Measurements from ENCODE around the gene MOSPD3. TPM values are rescaled to one million over a fixed set of nuclear protein-coding genes. Genes with fewer than 3 reads are reported as not detected.
A peak's percentile ranks its signal among the peaks of the same experiment; 100 is the strongest.

Gene MOSPD3
- total and polyA plus RNA-seq, 2 of the 13 experiments (the other 11 are each of a cell fraction or from before 2014, with no cell fraction given) = 7.6 to 8.8 TPM

- TF ChIP-seq, protein P1, sequence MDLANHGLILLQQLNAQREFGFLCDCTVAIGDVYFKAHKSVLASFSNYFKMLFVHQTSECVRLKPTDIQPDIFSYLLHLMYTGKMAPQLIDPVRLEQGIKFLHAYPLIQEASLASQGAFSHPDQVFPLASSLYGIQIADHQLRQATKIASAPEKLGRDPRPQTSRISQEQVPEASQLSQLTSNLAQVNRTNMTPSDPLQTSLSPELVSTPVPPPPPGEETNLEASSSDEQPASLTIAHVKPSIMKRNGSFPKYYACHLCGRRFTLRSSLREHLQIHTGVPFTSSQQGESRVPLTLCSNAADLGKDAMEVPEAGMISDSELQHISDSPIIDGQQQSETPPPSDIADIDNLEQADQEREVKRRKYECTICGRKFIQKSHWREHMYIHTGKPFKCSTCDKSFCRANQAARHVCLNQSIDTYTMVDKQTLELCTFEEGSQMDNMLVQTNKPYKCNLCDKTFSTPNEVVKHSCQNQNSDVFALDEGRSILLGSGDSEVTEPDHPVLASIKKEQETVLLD (CRISPR knock-in tag; IDR thresholded peaks at IDR 0.05; ENCODE audit: low read depth) = no peak
- TF ChIP-seq MTA1 (CRISPR knock-in tag; IDR thresholded peaks at IDR 0.05; ENCODE audit: borderline replicate concordance) = no peak
- no peak; the same call in 1 of the 2 replicates for TF ChIP-seq KLF15 (CRISPR knock-in tag; IDR thresholded peaks at IDR 0.05; ENCODE audit: borderline replicate concordance)
- TF ChIP-seq, protein P2, sequence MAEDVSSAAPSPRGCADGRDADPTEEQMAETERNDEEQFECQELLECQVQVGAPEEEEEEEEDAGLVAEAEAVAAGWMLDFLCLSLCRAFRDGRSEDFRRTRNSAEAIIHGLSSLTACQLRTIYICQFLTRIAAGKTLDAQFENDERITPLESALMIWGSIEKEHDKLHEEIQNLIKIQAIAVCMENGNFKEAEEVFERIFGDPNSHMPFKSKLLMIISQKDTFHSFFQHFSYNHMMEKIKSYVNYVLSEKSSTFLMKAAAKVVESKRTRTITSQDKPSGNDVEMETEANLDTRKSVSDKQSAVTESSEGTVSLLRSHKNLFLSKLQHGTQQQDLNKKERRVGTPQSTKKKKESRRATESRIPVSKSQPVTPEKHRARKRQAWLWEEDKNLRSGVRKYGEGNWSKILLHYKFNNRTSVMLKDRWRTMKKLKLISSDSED (CRISPR knock-in tag; IDR thresholded peaks at IDR 0.05) = no peak
- no peak; the same call in 1 of the 2 replicates for TF ChIP-seq TP53 (CRISPR knock-in tag; conservative IDR thresholded peaks at IDR 0.05)
- peak; percentile 7; the same call in 1 of the 2 replicates for TF ChIP-seq TBX2 (CRISPR knock-in tag; IDR thresholded peaks at IDR 0.05; ENCODE audit: borderline replicate concordance)
- 0 out of 2 replicates have a peak, but pooled peaks have one; percentile 51 for TF ChIP-seq ZNF503 (CRISPR knock-in tag; IDR thresholded peaks at IDR 0.05)
- TF ChIP-seq, protein P3, sequence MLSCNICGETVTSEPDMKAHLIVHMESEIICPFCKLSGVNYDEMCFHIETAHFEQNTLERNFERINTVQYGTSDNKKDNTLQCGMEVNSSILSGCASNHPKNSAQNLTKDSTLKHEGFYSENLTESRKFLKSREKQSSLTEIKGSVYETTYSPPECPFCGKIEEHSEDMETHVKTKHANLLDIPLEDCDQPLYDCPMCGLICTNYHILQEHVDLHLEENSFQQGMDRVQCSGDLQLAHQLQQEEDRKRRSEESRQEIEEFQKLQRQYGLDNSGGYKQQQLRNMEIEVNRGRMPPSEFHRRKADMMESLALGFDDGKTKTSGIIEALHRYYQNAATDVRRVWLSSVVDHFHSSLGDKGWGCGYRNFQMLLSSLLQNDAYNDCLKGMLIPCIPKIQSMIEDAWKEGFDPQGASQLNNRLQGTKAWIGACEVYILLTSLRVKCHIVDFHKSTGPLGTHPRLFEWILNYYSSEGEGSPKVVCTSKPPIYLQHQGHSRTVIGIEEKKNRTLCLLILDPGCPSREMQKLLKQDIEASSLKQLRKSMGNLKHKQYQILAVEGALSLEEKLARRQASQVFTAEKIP (CRISPR knock-in tag; IDR thresholded peaks at IDR 0.05; ENCODE audit: borderline replicate concordance) = no peak
- no peak for TF ChIP-seq ZNF251 (CRISPR knock-in tag; IDR thresholded peaks at IDR 0.05)
- no peak for TF ChIP-seq KAT7 (CRISPR knock-in tag; IDR thresholded peaks at IDR 0.05; ENCODE audit: borderline replicate concordance)
- TF ChIP-seq ZNF280B (CRISPR knock-in tag; IDR thresholded peaks at IDR 0.05; ENCODE audit: borderline replicate concordance) = no peak
- TF ChIP-seq, protein P4, sequence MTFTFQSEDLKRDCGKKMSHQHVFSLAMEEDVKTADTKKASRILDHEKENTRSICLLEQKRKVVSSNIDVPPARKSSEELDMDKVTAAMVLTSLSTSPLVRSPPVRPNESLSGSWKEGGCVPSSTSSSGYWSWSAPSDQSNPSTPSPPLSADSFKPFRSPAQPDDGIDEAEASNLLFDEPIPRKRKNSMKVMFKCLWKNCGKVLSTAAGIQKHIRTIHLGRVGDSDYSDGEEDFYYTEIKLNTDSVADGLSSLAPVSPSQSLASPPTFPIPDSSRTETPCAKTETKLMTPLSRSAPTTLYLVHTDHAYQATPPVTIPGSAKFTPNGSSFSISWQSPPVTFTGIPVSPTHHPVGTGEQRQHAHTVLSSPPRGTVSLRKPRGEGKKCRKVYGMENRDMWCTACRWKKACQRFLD (CRISPR knock-in tag; IDR thresholded peaks at IDR 0.05; ENCODE audit: borderline replicate concordance) = 0 out of 2 replicates have a peak, but pooled peaks have one; percentile 51
- TF ChIP-seq, protein P5, sequence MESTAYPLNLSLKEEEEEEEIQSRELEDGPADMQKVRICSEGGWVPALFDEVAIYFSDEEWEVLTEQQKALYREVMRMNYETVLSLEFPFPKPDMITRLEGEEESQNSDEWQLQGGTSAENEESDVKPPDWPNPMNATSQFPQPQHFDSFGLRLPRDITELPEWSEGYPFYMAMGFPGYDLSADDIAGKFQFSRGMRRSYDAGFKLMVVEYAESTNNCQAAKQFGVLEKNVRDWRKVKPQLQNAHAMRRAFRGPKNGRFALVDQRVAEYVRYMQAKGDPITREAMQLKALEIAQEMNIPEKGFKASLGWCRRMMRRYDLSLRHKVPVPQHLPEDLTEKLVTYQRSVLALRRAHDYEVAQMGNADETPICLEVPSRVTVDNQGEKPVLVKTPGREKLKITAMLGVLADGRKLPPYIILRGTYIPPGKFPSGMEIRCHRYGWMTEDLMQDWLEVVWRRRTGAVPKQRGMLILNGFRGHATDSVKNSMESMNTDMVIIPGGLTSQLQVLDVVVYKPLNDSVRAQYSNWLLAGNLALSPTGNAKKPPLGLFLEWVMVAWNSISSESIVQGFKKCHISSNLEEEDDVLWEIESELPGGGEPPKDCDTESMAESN (CRISPR knock-in tag; conservative IDR thresholded peaks at IDR 0.05) = 0 out of 2 replicates have a peak, but pooled peaks have one; percentile 7
- TF ChIP-seq RBM22 (optimal IDR thresholded peaks at IDR 0.05; ENCODE audit: low read length) = peak; percentile 67
- peak; percentile 92 for TF ChIP-seq ARID2 (CRISPR knock-in tag; IDR thresholded peaks at IDR 0.05; ENCODE audit: borderline replicate concordance)
- TF ChIP-seq POLR2G (IDR thresholded peaks at IDR 0.05; ENCODE audit: low read depth, low read length) = peak; percentile 13
- peak; percentile 7; the same call in 1 of the 2 replicates for TF ChIP-seq ZBTB7B (CRISPR knock-in tag; IDR thresholded peaks at IDR 0.05)
These were observed 44.6 kb upstream of the MOSPD3 start (continued) for GRCh38 chr7:100567751-100568175.
